H1 (cell line): ENCODE results near the gene NRTN. TPM values are rescaled to one million over a fixed set of nuclear protein-coding genes. Genes with fewer than 3 reads are reported as not detected.

ENCODE experiments used
- CTCF ChIA-PET: fragments of 300-600 bp; sonication (Branson Sonifier 250); formaldehyde crosslinking; loops from one replicate; lab custom pipeline; 2021; ENCODE audit not compliant: partially characterized antibody; lab: Charles Lee
- POLR2A ChIA-PET: fragments of 300-600 bp; sonication (Branson Sonifier 250); formaldehyde crosslinking; loops from one replicate; lab custom pipeline; 2021; ENCODE audit warnings: inconsistent platforms; ENCODE audit not compliant: partially characterized antibody; lab: Charles Lee
- DNase-seq, 2 experiments: peaks; one replicate each; pipeline versions ENCODE4 v3.0.0 to v3.0.0-alpha.2; 2010 to 2022; ENCODE audit warnings: low spot score in 2 of 2, low read depth in 1 of 2, mixed read lengths in 1 of 2
- FAIRE-seq: peaks from 2 replicates; lab custom pipeline; 2011; peaks lifted over from hg19 to GRCh38; lab: Jason Lieb, UNC
- H2AFZ ChIP-seq: 2 replicates; pipeline ENCODE4 v1.8.1; 2012; ENCODE audit warnings: low read length, inconsistent platforms
- H2AK5ac ChIP-seq: 2 replicates; pipeline ENCODE4 v1.6.1; 2013; ENCODE audit warnings: low read depth, low read length
- H2BK120ac ChIP-seq: replicated peaks from 2 replicates; pipeline ENCODE3; 2013; ENCODE audit warnings: low read depth, low read length, inconsistent platforms
- H2BK12ac ChIP-seq: 2 replicates; pipeline ENCODE4 v1.6.1; 2013; ENCODE audit warnings: low read depth, low read length
- H2BK15ac ChIP-seq: 2 replicates; pipeline ENCODE4 v1.6.1; 2013; ENCODE audit warnings: low read length
- H2BK20ac ChIP-seq: 2 replicates; pipeline ENCODE4 v1.6.1; 2013; ENCODE audit warnings: low read length
- H2BK5ac ChIP-seq: 2 replicates; pipeline ENCODE4 v1.6.1; 2013; ENCODE audit warnings: low read depth, low read length
- H3K14ac ChIP-seq: 2 replicates; pipeline ENCODE4 v1.6.1; 2013; ENCODE audit warnings: inconsistent platforms; ENCODE audit not compliant: insufficient read length
- H3K18ac ChIP-seq: 2 replicates; pipeline ENCODE4 v1.6.1; 2013; ENCODE audit warnings: low read length; ENCODE audit errors: extremely low read depth
- H3K23ac ChIP-seq: 2 replicates; pipeline ENCODE4 v1.6.1; 2013; ENCODE audit warnings: inconsistent platforms; ENCODE audit not compliant: insufficient read length
- H3K23me2 ChIP-seq: 2 replicates; pipeline ENCODE4 v1.6.1; 2013; ENCODE audit warnings: low read depth, low read length
- H3K27ac ChIP-seq: 2 replicates; pipeline ENCODE4 v1.6.1; 2011; ENCODE audit warnings: low read depth, low read length, inconsistent platforms
- H3K27me3 ChIP-seq, 4 experiments: replicated peaks in 1 of 4; 1 replicate in 1 of 4; 2 replicates in 3 of 4; pipeline versions ENCODE4 v1.6.1 to v1.8.1; 2011 to 2013; ENCODE audit warnings: low read length in 3 of 4, mild to moderate bottlenecking in 3 of 4, inconsistent platforms in 2 of 4, mixed read lengths in 2 of 4, moderate library complexity in 1 of 4; ENCODE audit not compliant: control insufficient read depth in 3 of 4, insufficient read depth in 3 of 4; ENCODE audit errors: extremely low read depth in 1 of 4
- H3K36me3 ChIP-seq, 4 experiments: 2 replicates each; pipeline versions ENCODE4 v1.6.1 to v1.8.1; 2011 to 2013; ENCODE audit warnings: mild to moderate bottlenecking in 4 of 4, low read length in 3 of 4, moderate library complexity in 2 of 4, control low read depth in 1 of 4, inconsistent platforms in 1 of 4; ENCODE audit not compliant: insufficient read depth in 4 of 4, control insufficient read depth in 2 of 4
- H3K4ac ChIP-seq: replicated peaks from 2 replicates; pipeline ENCODE3; 2013; ENCODE audit warnings: low read length, low read depth, mixed read lengths, inconsistent platforms; ENCODE audit not compliant: insufficient read length
- H3K4me1 ChIP-seq, 4 experiments: replicated peaks in 1 of 4; 1 replicate in 1 of 4; 2 replicates in 3 of 4; pipeline versions ENCODE4 v1.6.1 to v1.8.1; 2011 to 2013; ENCODE audit warnings: low read length in 3 of 4, inconsistent platforms in 2 of 4, mixed read lengths in 1 of 4; ENCODE audit not compliant: insufficient read depth in 4 of 4, control insufficient read depth in 3 of 4
- H3K4me2 ChIP-seq, 2 experiments: 2 replicates each; pipeline versions ENCODE4 v1.6.1 to v1.8.1; 2011 to 2013; ENCODE audit warnings: low read depth in 2 of 2, low read length in 2 of 2, control low read depth in 1 of 2, inconsistent platforms in 1 of 2, mild to moderate bottlenecking in 1 of 2; ENCODE audit not compliant: insufficient read depth in 1 of 2
- H3K4me3 ChIP-seq, 4 experiments: fragments of 200-600, 300-600 bp in 1 of 4; sonication (generic), shearing (Covaris generic), sonication (Bioruptor Twin) in 1 of 4; 2 replicates each; pipeline versions ENCODE4 v1.5.1 to v1.8.1; 2011 to 2016; ENCODE audit warnings: low read length in 4 of 4, low read depth in 3 of 4, control low read depth in 2 of 4, inconsistent platforms in 2 of 4, mild to moderate bottlenecking in 2 of 4, mixed read lengths in 1 of 4, moderate library complexity in 1 of 4; ENCODE audit not compliant: insufficient read depth in 2 of 4; ENCODE audit errors: extremely low read depth in 1 of 4
- H3K56ac ChIP-seq: replicated peaks from 2 replicates; pipeline ENCODE3; 2013; ENCODE audit warnings: low read depth, mild to moderate bottlenecking, mixed read lengths, low read length, inconsistent platforms; ENCODE audit not compliant: insufficient read length
- H3K79me1 ChIP-seq: 2 replicates; pipeline ENCODE4 v1.6.1; 2013; ENCODE audit warnings: low read depth, low read length, control low read depth
- H3K79me2 ChIP-seq, 2 experiments: 2 replicates each; pipeline versions ENCODE4 v1.6.1 to v1.8.1; 2012 to 2013; ENCODE audit warnings: low read length in 2 of 2, mild to moderate bottlenecking in 2 of 2, inconsistent platforms in 1 of 2; ENCODE audit not compliant: insufficient read depth in 2 of 2, control insufficient read depth in 1 of 2
- H3K9ac ChIP-seq, 4 experiments: replicated peaks in 1 of 4; 1 replicate in 1 of 4; 2 replicates in 3 of 4; pipeline versions ENCODE4 v1.6.1 to v1.8.1; 2011 to 2013; ENCODE audit warnings: low read depth in 3 of 4, low read length in 3 of 4, control low read depth in 2 of 4, mild to moderate bottlenecking in 2 of 4, moderate library complexity in 2 of 4, inconsistent platforms in 1 of 4; ENCODE audit errors: extremely low read depth in 1 of 4
- H3K9me3 ChIP-seq, 2 experiments: 2 replicates each; pipeline versions ENCODE4 v1.6.1 to v1.8.1; 2012 to 2013; ENCODE audit warnings: mild to moderate bottlenecking in 2 of 2, moderate library complexity in 2 of 2, control low read depth in 1 of 2, inconsistent platforms in 1 of 2, low read depth in 1 of 2, low read length in 1 of 2, mixed read lengths in 1 of 2; ENCODE audit not compliant: insufficient read depth in 2 of 2
- H4K20me1 ChIP-seq, 2 experiments: replicated peaks in 1 of 2; 2 replicates each; pipeline versions ENCODE3 to v1.8.1; 2011 to 2013; ENCODE audit warnings: inconsistent platforms in 2 of 2, low read length in 2 of 2, mild to moderate bottlenecking in 1 of 2; ENCODE audit not compliant: insufficient read depth in 2 of 2, control insufficient read depth in 1 of 2
- H4K5ac ChIP-seq: 2 replicates; pipeline ENCODE4 v1.6.1; 2013; ENCODE audit warnings: low read length, low read depth, mixed read lengths, inconsistent platforms; ENCODE audit not compliant: insufficient read length
- H4K8ac ChIP-seq: 2 replicates; pipeline ENCODE4 v1.8.0; 2013; ENCODE audit warnings: mild to moderate bottlenecking, moderate library complexity, low read length, inconsistent platforms; ENCODE audit not compliant: insufficient read depth; ENCODE audit errors: extremely low read depth
- H4K91ac ChIP-seq: replicated peaks from 2 replicates; pipeline ENCODE3; 2013; ENCODE audit warnings: low read length, mixed read lengths, inconsistent platforms; ENCODE audit not compliant: insufficient read length
- EP300 ChIP-seq, 2 experiments: IDR thresholded peaks; 1 replicate in 1 of 2; 2 replicates in 1 of 2; pipeline ENCODE4 v1.6.1; 2011 to 2012; ENCODE audit warnings: low read depth in 2 of 2, low read length in 2 of 2, mild to moderate bottlenecking in 2 of 2, borderline replicate concordance in 1 of 2, inconsistent platforms in 1 of 2, moderate library complexity in 1 of 2
- EZH2 ChIP-seq: fragments of 200-600 bp; sonication (generic); IDR thresholded peaks from 2 replicates; pipeline ENCODE4 v1.7.1; 2012; ENCODE audit warnings: low read depth, mild to moderate bottlenecking, moderate library complexity, low read length, inconsistent platforms; ENCODE audit not compliant: severe bottlenecking
- HDAC2 ChIP-seq, 2 experiments: fragments of 300-600 bp in 1 of 2; sonication (generic) in 1 of 2; IDR thresholded peaks; 2 replicates each; pipeline ENCODE4 v1.6.1; 2011 to 2012; ENCODE audit warnings: low read depth in 2 of 2, low read length in 2 of 2, mild to moderate bottlenecking in 2 of 2, moderate library complexity in 2 of 2, borderline replicate concordance in 1 of 2, inconsistent platforms in 1 of 2
- JUN ChIP-seq: IDR thresholded peaks from 2 replicates; pipeline ENCODE4 v1.6.1; 2011; ENCODE audit warnings: low read depth, mild to moderate bottlenecking, improper control_type of control experiment, low read length
- KDM1A ChIP-seq: fragments of 200-600, 300-600 bp; sonication (generic); IDR thresholded peaks from 2 replicates; pipeline ENCODE4 v1.7.1; 2016; ENCODE audit warnings: mild to moderate bottlenecking, low read length, borderline replicate concordance
- RAD21 ChIP-seq, 2 experiments: IDR thresholded peaks in 1 of 2; conservative IDR thresholded peaks in 1 of 2; 2 replicates each; pipeline ENCODE4 v1.6.1; 2011; ENCODE audit warnings: low read depth in 2 of 2, low read length in 2 of 2, improper control_type of control experiment in 1 of 2, inconsistent platforms in 1 of 2, mild to moderate bottlenecking in 1 of 2, moderate library complexity in 1 of 2
- WGBS, 2 experiments: shearing (Covaris generic) in 1 of 2; methylation state at CpG; one replicate each; pipeline versions ENCODE4 v1.1.6 to v1.1.7; 2013 to 2015; ENCODE audit warnings: low lambda C conversion rate in 2 of 2, mixed read lengths in 2 of 2, inconsistent platforms in 1 of 2, low coverage in 1 of 2, missing lambda C conversion rate in 1 of 2; ENCODE audit not compliant: insufficient replicate concordance in 2 of 2, insufficient coverage in 1 of 2, insufficient read length in 1 of 2; ENCODE audit errors: extremely low coverage in 1 of 2, missing lambda C conversion rate in 1 of 2; 5-methylcytosine and 5-hydroxymethylcytosine counted together
- polyA plus RNA-seq, 7 experiments: library from polyadenylated mRNA; depleted of rRNA in 3 of 7; stranded (reverse) in 5 of 7; unstranded in 2 of 7; fragments of >200 nt in 5 of 7; fragments of 200-250 nt in 2 of 7; gene quantifications; 1 replicate in 5 of 7; 2 replicates in 1 of 7; 4 replicates in 1 of 7; pipeline versions ENCODE4 v1.2.1 to v1.2.3, GENCODE V29; 2011 to 2013; ENCODE audit warnings: missing spikeins in 2 of 7, mixed read lengths in 2 of 7
- total RNA-seq: library from RNA; stranded (reverse); fragmentation: NEBNext Ultra II Directional; extraction: Animal tissue kit (Norgen Biotek cat#: 25700); gene quantifications from 2 replicates; pipeline ENCODE4 v1.2.1, GENCODE V29; 2021
- TF ChIP-seq, protein P1 (sequence below), 3 experiments: IDR thresholded peaks; 1 replicate in 2 of 3; 2 replicates in 1 of 3; pipeline versions ENCODE4 v1.5.1 to v1.6.1; 2011; ENCODE audit warnings: low read length in 3 of 3, mild to moderate bottlenecking in 3 of 3, inconsistent platforms in 2 of 3, low read depth in 1 of 3, moderate library complexity in 1 of 3; ENCODE audit not compliant: insufficient read depth in 1 of 3; ENCODE audit errors: control extremely low read depth in 1 of 3

Gene NRTN
- total and polyA plus RNA-seq, 2 of the 8 experiments (the other 6 are each of a cell fraction or from before 2014, with no cell fraction given), result 3.9 to 5.3 TPM

DNA sequence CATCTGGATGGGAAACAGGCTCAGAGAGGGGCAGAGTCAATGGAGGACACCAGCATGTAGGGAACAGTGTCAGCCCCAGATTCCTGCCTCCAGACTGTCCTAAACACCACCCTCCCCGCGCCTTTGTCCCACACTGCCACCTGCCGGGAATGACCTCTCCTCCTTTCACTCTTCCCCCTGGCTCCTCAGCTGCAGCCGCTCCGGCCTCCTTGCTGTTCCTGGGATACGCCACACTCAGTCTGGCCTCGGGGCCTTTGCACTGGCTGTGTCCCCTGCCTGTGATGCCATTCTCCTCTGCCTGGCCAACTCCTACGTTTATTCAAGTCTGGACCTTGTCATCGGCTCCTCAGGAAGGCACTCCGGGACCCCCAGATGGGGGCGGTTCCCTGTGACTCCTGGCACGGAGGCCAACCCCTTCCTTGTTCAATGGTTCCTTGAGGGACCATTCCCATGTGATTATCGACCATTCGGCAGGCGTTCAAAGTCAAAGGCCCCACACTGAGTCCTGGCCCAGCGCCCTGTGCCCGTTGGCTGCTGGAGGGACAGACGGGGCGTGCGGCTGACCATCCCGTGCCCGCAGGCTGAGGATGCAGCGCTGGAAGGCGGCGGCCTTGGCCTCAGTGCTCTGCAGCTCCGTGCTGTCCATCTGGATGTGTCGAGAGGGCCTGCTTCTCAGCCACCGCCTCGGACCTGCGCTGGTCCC is 18.9 kb downstream of the NRTN start:
- Histone ChIP-seq H2BK5ac (no peak overlapping the region), H3K36me3 (no peaks in the 10 kb centered on the region), H3K9ac (no peak overlapping the region), H3K27me3 (no peaks in the 10 kb centered on the region; a peak in 1 of 7 replicates), H3K27ac (no peak overlapping the region), H3K56ac (no peak overlapping the region), H2BK20ac (no peak overlapping the region), H3K79me1 (no peaks in the 10 kb centered on the region), H3K4ac (no peak overlapping the region), H3K23me2 (peaks cover 8% of the 10 kb centered on the region; the same call in 1 of the 2 replicates), H3K14ac (no peak overlapping the region), H4K5ac (no peak overlapping the region), H3K9me3 (no peaks in the 10 kb centered on the region), H2BK12ac (no peak overlapping the region), H4K91ac (no peak overlapping the region), H3K4me2 (no peak overlapping the region), H2BK15ac (peak overlapping the region; percentile 46; the same call in 1 of the 2 replicates), H4K20me1 (peaks cover 0 to 4% of the 10 kb centered on the region in 2 experiments), H3K4me3 (no peak overlapping the region), H2BK120ac (no peak overlapping the region), H2AFZ (no peak overlapping the region), H3K4me1 (peaks cover 0 to 8% (median 5%) of the 10 kb centered on the region in 4 experiments; a peak in 6 of 7 replicates), H3K23ac (no peak overlapping the region), H4K8ac (no peak overlapping the region), H3K18ac (no peak overlapping the region), H2AK5ac (no peak overlapping the region), H3K79me2 (no peaks in the 10 kb centered on the region)
- CTCF ChIA-PET, result interaction anchor here (0.7 to 3.7 kb wide), 7 partner anchors 16 to 198 kb away, joined by 3 to 32 read pairs (median 7); partner anchors contain the start of gene NRTN
- DNase-seq (peak in 1 of 2 experiments; percentile 78), FAIRE-seq (no peak)
- no peak for TF ChIP-seq EP300 (IDR thresholded peaks at IDR 0.05; ENCODE audit: borderline replicate concordance in 1 of 2, low read depth in 2 of 2, low read length in 2 of 2)
- TF ChIP-seq HDAC2 (IDR thresholded peaks at IDR 0.05; ENCODE audit: borderline replicate concordance in 1 of 2, low read depth in 2 of 2, low read length in 2 of 2), result no peak
- TF ChIP-seq KDM1A, result peak; percentile 83
- TF ChIP-seq, protein P1, sequence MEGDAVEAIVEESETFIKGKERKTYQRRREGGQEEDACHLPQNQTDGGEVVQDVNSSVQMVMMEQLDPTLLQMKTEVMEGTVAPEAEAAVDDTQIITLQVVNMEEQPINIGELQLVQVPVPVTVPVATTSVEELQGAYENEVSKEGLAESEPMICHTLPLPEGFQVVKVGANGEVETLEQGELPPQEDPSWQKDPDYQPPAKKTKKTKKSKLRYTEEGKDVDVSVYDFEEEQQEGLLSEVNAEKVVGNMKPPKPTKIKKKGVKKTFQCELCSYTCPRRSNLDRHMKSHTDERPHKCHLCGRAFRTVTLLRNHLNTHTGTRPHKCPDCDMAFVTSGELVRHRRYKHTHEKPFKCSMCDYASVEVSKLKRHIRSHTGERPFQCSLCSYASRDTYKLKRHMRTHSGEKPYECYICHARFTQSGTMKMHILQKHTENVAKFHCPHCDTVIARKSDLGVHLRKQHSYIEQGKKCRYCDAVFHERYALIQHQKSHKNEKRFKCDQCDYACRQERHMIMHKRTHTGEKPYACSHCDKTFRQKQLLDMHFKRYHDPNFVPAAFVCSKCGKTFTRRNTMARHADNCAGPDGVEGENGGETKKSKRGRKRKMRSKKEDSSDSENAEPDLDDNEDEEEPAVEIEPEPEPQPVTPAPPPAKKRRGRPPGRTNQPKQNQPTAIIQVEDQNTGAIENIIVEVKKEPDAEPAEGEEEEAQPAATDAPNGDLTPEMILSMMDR (IDR thresholded peaks at IDR 0.05; ENCODE audit: control extremely low read depth in 1 of 3, insufficient read depth in 1 of 3, low read depth in 1 of 3, low read length in 3 of 3), result peak; percentile 48 to 52 (median 50)
- TF ChIP-seq RAD21 (IDR thresholded peaks at IDR 0.05 in 1 of 2, conservative IDR thresholded peaks at IDR 0.05 in 1 of 2; ENCODE audit: low read depth in 2 of 2, low read length in 2 of 2), result peak; percentile 23 to 45; a peak in 2 of 4 replicates
- no peak for TF ChIP-seq EZH2
- no peak for TF ChIP-seq JUN
- POLR2A ChIA-PET, result interaction anchor here (0.6 to 2.1 kb wide), 7 partner anchors 15 to 133 kb away, joined by 3 to 8 read pairs (median 4); partner anchors contain the start of genes FUT3, NRTN and RPL36
- WGBS, 2 experiments, result 82% methylated on average over 26 of the region's 30 CpGs; no CpG with 5 or more reads in 1 of the 2 experiments
